Measurements from ENCODE around the gene ITGA7. TPM values are rescaled to one million over a fixed set of nuclear protein-coding genes. Genes with fewer than 3 reads are reported as not detected.
A peak's percentile ranks its signal among the peaks of the same experiment; 100 is the strongest.

Gene ITGA7
- total RNA-seq, result 10 to 100 TPM in 3 of 4 donors, 1 to 10 TPM in 1; 9.5 to 20.6 (median 15.8) TPM

- peaks cover 32% of the 10 kb centered on the region for H3K4me1 ChIP-seq
- H3K36me3 ChIP-seq, result no peaks in the 10 kb centered on the region
- peak in 1 of 2 donors; percentile 79 for DNase-seq (ENCODE audit: low spot score in 2 of 2)
- peak within 1 kb of the TSS; percentile 63 for H3K4me3 ChIP-seq
- peaks cover 12% of the 10 kb centered on the region for H3K27me3 ChIP-seq
- no peaks in the 10 kb centered on the region for H3K9me3 ChIP-seq
- WGBS, result 2% methylated on average over 22 of the region's 39 CpGs
- H3K27ac ChIP-seq, result peak within 1 kb of the TSS; percentile 50
- TF ChIP-seq EP300 (IDR thresholded peaks at IDR 0.05) (no peak), POLR2A (IDR thresholded peaks at IDR 0.05) (no peak), CTCF (IDR thresholded peaks at IDR 0.05) (no peak), POLR2AphosphoS5 (IDR thresholded peaks at IDR 0.05) (no peak)
These were observed at the start of gene ITGA7 for GRCh38 chr12:55707841-55708694. Gene ITGA7 (minus strand): TSS chr12:55707904. CDS start chr12:55707682, 222 bp downstream.

- Histone ChIP-seq H3K36me3 (peaks cover 95% of the 10 kb centered on the region), H3K4me3 (no peak overlapping the region), H3K27me3 (no peaks in the 10 kb centered on the region), H3K27ac (no peak overlapping the region), H3K9me3 (no peaks in the 10 kb centered on the region), H3K4me1 (no peaks in the 10 kb centered on the region)
- TF ChIP-seq CTCF (IDR thresholded peaks at IDR 0.05), result no peak
- TF ChIP-seq EP300 (IDR thresholded peaks at IDR 0.05), result no peak
- TF ChIP-seq POLR2A (IDR thresholded peaks at IDR 0.05), result no peak
- TF ChIP-seq POLR2AphosphoS5 (IDR thresholded peaks at IDR 0.05), result no peak
- WGBS, result 76% methylated on average over 2 of the region's 2 CpGs
- no peak for DNase-seq (ENCODE audit: low spot score in 2 of 2)
These were observed 47.5 kb upstream of the ITGA7 start for GRCh38 chr12:55755246-55755645.

- Histone ChIP-seq H3K4me3 (no peak overlapping the region), H3K27me3 (no peaks in the 10 kb centered on the region), H3K4me1 (peaks cover 24% of the 10 kb centered on the region), H3K9me3 (no peaks in the 10 kb centered on the region), H3K27ac (no peak overlapping the region), H3K36me3 (peaks cover 36% of the 10 kb centered on the region)
- WGBS, result 94% methylated on average over 15 of the region's 18 CpGs
- no peak for TF ChIP-seq EP300 (IDR thresholded peaks at IDR 0.05)
- TF ChIP-seq POLR2AphosphoS5 (IDR thresholded peaks at IDR 0.05), result no peak
- TF ChIP-seq POLR2A (IDR thresholded peaks at IDR 0.05), result no peak
- TF ChIP-seq CTCF (IDR thresholded peaks at IDR 0.05), result no peak
- DNase-seq (ENCODE audit: low spot score in 2 of 2), result no peak
These were observed 40.7 kb upstream of the ITGA7 start for GRCh38 chr12:55748230-55748993.

- Histone ChIP-seq H3K9me3 (no peaks in the 10 kb centered on the region), H3K27me3 (no peaks in the 10 kb centered on the region), H3K27ac (no peak overlapping the region), H3K4me3 (no peak overlapping the region), H3K4me1 (peaks cover 29% of the 10 kb centered on the region), H3K36me3 (peaks cover 20% of the 10 kb centered on the region)
- DNase-seq (ENCODE audit: low spot score in 2 of 2), result no peak
- TF ChIP-seq CTCF (IDR thresholded peaks at IDR 0.05), result no peak
- TF ChIP-seq EP300 (IDR thresholded peaks at IDR 0.05), result no peak
- TF ChIP-seq POLR2A (IDR thresholded peaks at IDR 0.05), result no peak
- TF ChIP-seq POLR2AphosphoS5 (IDR thresholded peaks at IDR 0.05), result no peak
These were observed 39.2 kb upstream of the ITGA7 start for GRCh38 chr12:55746913-55747231.
